HG03565 (cell line): ENCODE measurements around the gene GPR146.

Experiments used
- ATAC-seq: cut with Tn5 transposase; IDR thresholded peaks from one replicate; pipeline ENCODE4 v1.9.1; 2021; ENCODE audit warnings: mild to moderate bottlenecking, moderate library complexity; ENCODE audit not compliant: unreplicated experiment

GPR146 gene

GRCh38 chr7:1056785-1057410 is 12.6 kb downstream of the GPR146 start:
- no peak for ATAC-seq

- ATAC-seq: no peak
Observed at GRCh38 chr7:1057416-1058291, 13.3 kb downstream of the GPR146 start.

DNA sequence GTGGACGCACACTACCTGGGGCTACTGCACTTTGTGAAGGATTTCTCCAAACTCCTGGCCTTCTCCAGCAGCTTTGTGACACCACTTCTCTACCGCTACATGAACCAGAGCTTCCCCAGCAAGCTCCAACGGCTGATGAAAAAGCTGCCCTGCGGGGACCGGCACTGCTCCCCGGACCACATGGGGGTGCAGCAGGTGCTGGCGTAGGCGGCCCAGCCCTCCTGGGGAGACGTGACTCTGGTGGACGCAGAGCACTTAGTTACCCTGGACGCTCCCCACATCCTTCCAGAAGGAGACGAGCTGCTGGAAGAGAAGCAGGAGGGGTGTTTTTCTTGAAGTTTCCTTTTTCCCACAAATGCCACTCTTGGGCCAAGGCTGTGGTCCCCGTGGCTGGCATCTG is 14.0 kb downstream of the GPR146 start:
- ATAC-seq: no peak

GRCh38 chr7:1058821-1059199 is 14.5 kb downstream of the GPR146 start:
- ATAC-seq: no peak

DNA sequence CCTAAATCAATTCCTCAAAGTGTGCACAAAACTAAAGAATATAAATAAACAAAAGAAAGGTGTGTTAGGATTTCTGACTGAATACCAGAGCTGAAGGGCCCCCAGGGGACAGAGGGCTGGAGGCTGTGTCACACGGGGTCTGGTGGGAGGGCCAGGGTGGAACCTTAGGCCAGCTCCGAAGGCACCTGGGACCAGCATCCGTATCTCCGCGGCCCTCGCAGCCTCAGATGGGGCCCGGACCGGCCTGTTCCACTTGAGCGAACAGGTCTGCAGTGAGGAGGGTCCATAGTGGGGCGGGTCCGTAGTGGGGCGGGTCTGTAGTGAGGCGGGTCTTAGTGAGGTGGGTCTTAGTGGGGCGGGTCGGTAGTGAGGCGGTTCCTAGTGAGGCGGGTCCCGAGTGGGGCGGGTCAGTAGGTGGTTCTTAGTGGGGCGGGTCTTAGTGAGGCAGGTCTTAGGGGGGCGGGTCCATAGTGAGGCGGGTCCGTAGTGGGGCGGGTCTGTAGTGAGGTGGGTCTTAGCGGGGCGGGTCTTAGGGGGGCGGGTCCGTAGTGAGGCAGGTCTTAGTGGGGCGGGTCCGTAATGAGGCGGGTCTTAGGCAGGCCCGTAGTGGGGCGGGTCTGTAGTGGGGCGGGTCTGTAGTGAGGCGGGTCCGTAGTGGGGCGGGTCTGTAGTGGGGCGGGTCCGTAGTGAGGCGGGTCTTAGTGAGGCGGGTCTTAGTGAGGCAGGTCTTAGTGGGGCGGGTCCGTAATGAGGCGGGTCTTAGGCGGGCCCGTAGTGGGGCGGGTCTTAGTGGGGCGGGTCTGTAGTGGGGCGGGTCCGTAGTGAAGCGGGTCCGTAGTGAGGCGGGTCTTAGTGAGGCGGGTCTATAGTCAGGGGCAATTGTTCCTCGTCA is 15.1 kb downstream of the GPR146 start:
- ATAC-seq: no peak

DNA sequence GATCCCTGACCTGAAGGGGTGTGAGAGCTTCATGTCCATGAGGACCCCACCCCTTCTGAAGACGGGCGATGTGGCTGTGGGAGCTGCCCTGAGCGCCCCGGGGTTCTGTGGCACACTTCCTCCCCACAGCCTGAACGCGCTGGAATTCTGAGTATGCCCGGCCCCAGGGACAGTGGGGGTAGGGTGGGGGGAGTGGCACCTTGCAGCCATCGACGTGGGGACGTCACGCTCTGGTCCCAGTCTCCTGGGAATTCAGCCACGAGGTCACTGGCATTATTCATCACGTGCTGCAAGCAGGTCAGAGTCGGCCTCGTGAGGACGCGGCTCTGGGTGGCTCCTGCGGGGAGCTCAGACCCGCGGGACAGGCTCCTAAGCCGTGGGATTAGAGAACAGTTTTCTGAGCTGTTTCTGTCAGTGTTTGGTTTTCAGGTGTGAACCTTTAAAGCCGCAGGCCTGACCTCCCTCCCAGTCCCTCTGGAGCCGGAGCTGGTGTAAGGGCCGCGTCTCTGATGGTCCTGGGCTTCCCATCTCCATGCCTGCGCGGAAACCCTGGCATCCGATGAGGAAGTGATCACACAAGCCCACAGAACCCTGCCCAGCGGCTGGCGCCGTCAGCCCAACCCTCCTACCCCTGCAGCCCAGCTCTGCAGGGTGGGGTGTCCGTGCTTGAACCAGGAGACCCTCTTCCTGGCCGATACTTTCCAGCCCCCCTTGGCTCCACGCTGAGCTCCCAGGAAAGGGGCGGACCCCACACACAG is 16.1 kb downstream of the GPR146 start:
- no peak for ATAC-seq

GRCh38 chr7:1061180-1061579 is 16.8 kb downstream of the GPR146 start:
- no peak for ATAC-seq

- ATAC-seq: peak; percentile 46
Observed at GRCh38 chr7:1062296-1063294, 18.2 kb downstream of the GPR146 start.

- ATAC-seq: no peak
Observed at GRCh38 chr7:1063361-1063760, 19.0 kb downstream of the GPR146 start.

DNA sequence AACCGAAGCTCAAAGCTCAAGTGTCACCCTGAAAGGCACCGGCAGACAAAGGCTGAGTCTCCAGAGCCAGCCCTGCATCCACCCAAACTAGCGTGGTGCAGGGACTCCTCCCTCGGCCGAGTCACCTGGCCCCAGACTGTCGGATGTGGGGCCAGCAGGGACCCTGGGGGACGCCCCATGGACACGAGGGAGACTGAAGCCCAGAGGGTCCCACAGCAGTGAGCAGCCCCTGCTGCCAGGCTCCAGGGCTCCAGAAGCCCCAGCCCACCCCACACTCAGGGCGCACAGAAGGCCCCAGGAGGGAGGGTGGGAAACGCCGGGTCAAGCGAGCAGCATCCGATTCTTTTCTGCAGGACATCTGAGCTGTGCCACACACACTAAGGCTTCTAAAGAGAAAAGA is 20.2 kb downstream of the GPR146 start:
- ATAC-seq: no peak

- ATAC-seq: no peak
Observed at GRCh38 chr7:1065263-1065584, 20.9 kb downstream of the GPR146 start.

DNA sequence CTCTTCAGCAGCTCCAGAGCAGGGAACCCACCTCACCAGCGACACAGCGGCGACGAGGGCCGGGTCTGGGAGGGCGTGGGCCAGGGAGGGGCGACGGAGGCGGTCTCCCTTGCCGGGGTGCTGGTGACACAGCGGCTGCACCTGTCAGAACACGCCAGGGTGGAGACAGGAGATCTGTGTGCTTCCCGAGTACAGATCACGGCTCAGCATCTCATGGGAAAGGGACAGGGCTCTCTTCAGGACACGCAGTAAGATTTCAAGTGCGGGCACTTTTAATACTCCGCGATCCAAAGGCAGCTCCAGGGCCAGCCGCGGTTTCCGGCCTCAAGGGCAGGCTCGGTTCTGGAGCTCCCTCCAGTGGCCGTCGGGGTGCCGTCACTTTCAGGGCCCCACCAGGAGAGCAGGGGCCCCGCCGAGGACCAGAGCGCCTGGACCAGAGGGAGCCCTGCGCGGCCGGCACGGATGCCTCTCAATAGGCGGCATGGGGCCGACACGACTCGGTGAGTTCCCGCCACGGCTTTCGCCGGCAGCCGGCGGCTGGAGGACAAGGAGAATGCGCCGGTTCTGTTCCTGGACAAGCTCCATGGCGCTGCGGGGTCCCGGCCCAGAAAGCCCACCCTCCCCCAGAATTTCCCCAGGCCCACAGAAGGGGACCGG is 21.4 kb downstream of the GPR146 start:
- ATAC-seq: peak; percentile 41

DNA sequence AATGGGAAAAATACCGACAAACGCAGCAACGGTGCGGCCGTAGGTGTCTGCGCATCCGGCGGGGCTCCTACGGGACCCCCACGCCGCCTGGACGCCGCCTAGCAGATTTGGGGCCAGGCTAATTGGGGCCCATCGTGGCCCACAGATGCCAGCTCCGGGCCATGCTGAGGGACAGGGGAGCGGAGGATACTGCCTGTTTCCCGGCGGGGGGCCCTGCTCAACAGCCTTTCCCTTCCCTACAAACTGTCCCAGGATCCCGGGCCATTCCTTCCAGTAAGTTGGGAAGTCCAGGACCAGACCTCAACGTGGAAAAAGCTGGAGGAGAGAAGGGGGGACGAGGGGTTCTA is 21.9 kb downstream of the GPR146 start:
- no peak for ATAC-seq

DNA sequence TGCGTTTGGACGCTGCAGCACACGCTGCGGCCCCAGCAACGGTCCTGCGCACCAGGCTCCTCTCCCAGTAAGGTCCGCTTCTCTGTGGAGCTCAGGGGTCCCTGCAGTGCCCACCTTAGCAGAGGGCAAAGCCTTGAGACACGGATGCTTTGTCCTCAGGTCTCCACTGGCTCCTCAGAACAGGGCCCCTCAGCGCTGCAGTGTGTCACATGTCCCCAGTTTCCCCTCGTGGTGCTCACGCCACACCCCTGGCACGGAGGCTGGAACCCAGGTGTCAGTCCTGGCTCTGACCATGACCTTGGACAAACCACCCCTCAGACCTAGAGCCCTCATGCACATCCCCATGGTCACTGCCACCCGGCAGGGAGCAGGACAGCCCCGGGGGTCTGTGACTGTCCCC is 23.7 kb downstream of the GPR146 start:
- no peak for ATAC-seq

GRCh38 chr7:1068619-1069018 is 24.3 kb downstream of the GPR146 start:
- ATAC-seq: no peak

DNA sequence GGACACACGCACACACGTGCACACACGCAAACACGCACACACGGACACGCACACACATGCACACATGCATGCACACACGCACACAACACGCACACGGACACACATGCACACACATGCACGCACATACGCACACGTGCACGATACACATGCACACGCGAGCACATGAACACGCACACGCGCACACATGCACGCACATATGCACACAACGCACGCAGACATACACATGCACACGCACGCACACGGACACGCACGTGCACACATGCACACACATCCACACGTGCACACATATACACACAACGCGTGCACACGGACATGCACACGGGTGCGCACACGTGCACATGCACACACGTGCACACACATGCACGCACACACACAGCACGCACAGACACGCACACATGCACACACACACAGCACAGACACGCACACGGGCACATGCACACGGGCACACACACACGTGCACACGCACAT is 26.2 kb downstream of the GPR146 start:
- no peak for ATAC-seq

- no peak for ATAC-seq
Observed at GRCh38 chr7:1071731-1072254, 27.4 kb downstream of the GPR146 start.

DNA sequence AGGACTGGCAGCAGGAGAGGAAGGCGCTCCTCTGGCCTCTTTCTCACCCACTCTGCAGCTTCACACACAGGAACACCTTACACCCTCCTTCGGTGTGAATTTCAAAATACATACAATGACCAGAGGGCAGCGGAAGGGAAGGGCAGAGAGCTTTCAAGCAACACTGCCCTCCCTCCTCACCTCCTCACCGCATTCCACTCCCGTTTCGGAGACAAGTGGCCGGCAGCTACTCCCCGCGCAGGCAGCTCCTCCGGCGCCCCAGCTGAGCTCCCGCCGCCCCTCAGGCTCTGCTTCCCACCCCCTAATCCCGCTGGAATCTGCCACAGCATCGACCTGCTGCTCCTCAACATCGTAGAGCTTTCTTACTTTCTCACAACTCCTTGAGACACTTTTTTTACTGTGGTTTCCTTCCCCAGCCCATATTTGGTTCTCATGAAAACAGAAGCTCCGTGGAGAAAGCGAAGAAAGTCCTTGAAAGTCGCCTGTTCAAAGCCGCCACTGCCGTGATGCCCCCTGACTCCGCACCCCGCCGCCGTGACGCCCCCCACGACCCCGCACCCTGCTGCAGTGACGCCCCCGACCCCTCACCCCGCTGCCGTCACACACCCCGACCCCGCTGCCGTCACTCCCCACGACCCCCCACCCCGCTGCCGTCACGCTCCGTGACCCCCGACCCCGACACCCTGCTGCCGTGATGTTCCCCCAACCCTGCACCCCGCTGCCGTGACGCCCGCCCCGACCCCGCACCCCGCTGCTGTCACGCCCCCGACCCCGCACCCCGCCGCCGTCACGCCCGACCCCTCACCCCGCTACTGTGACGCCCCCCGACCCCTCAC is 29.0 kb downstream of the GPR146 start:
- no peak for ATAC-seq
